Endothelial cell of umbilical vein (primary cell): ENCODE data around the gene IGSF9B. TPM values are rescaled to one million over a fixed set of nuclear protein-coding genes. Genes with fewer than 3 reads are reported as not detected.

Experiments
- BruUV-seq: library from RNA; stranded (reverse); fragments of 400-500 nt; replicated peaks from 2 replicates; lab custom pipeline; 2021; lab: Mats Ljungman, UMichigan
- CTCF ChIA-PET: fragments of 300-600, 350-600 bp; sonication (Branson Sonifier 250); formaldehyde crosslinking; loops from one replicate; lab custom pipeline; 2021; ENCODE audit warnings: antibody characterized with exemption, inconsistent platforms; lab: Charles Lee
- POLR2A ChIA-PET: fragments of 300-600, 350-600 bp; sonication (Branson Sonifier 250); formaldehyde crosslinking; loops from one replicate; lab custom pipeline; 2021; ENCODE audit warnings: antibody characterized with exemption, inconsistent platforms; lab: Charles Lee
- DNase-seq: peaks from one replicate; pipeline ENCODE4 v3.0.0-alpha.2; 2011; ENCODE audit warnings: low read depth, low spot score
- FAIRE-seq: peaks from 2 replicates; lab custom pipeline; 2011; peaks lifted over from hg19 to GRCh38; lab: Jason Lieb, UNC
- H2AFZ ChIP-seq: 2 replicates; pipeline ENCODE4 v1.6.0; 2012; ENCODE audit warnings: low read depth, low read length, control low read depth, inconsistent platforms
- H3K27ac ChIP-seq: 2 replicates; pipeline ENCODE4 v1.5.1; 2011; ENCODE audit warnings: low read depth, mild to moderate bottlenecking, control low read depth, low read length, moderate library complexity; ENCODE audit not compliant: insufficient read depth
- H3K27me3 ChIP-seq, 2 experiments: 2 replicates each; pipeline versions ENCODE4 v1.6.0 to v1.6.1; 2011; ENCODE audit warnings: low read length in 2 of 2, mixed read lengths in 1 of 2; ENCODE audit not compliant: control insufficient read depth in 2 of 2, insufficient read depth in 2 of 2
- H3K36me3 ChIP-seq, 2 experiments: 2 replicates in 1 of 2; 3 replicates in 1 of 2; pipeline ENCODE4 v1.5.1; 2011; ENCODE audit warnings: low read length in 2 of 2, mild to moderate bottlenecking in 1 of 2, moderate library complexity in 1 of 2; ENCODE audit not compliant: control insufficient read depth in 2 of 2, insufficient read depth in 2 of 2; ENCODE audit errors: extremely low read depth in 1 of 2
- H3K4me1 ChIP-seq: 3 replicates; pipeline ENCODE4 v1.5.1; 2011; ENCODE audit warnings: mild to moderate bottlenecking, low read length; ENCODE audit not compliant: control insufficient read depth, insufficient read depth; ENCODE audit errors: extremely low read depth
- H3K4me2 ChIP-seq: 2 replicates; pipeline ENCODE4 v1.6.1; 2011; ENCODE audit warnings: low read length, control low read depth, mixed read lengths; ENCODE audit not compliant: insufficient read depth
- H3K4me3 ChIP-seq, 3 experiments: fragments of 200-600 bp in 1 of 3; sonication (generic), shearing (Covaris generic) in 1 of 3; replicated peaks in 1 of 3; 2 replicates each; pipeline ENCODE4 v1.5.1; 2011 to 2016; ENCODE audit warnings: control low read depth in 3 of 3, low read length in 3 of 3, mild to moderate bottlenecking in 2 of 3, inconsistent platforms in 1 of 3, low read depth in 1 of 3, moderate library complexity in 1 of 3; ENCODE audit not compliant: insufficient read depth in 1 of 3
- H3K79me2 ChIP-seq: 2 replicates; pipeline ENCODE4 v1.6.0; 2012; ENCODE audit warnings: low read length, inconsistent platforms; ENCODE audit not compliant: control insufficient read depth, insufficient read depth
- H3K9ac ChIP-seq: replicated peaks from 2 replicates; pipeline ENCODE3; 2011; ENCODE audit warnings: low read length, control low read depth; ENCODE audit not compliant: insufficient read depth; ENCODE audit errors: extremely low read depth
- H3K9me1 ChIP-seq: replicated peaks from 3 replicates; pipeline ENCODE4 v1.6.0; 2011; ENCODE audit warnings: mild to moderate bottlenecking, low read length; ENCODE audit not compliant: control insufficient read depth, insufficient read depth; ENCODE audit errors: extremely low read depth
- H3K9me3 ChIP-seq: replicated peaks from 2 replicates; pipeline ENCODE4 v1.5.1; 2012; ENCODE audit warnings: low read length, inconsistent platforms; ENCODE audit not compliant: control insufficient read depth, insufficient read depth
- H4K20me1 ChIP-seq: replicated peaks from 2 replicates; pipeline ENCODE3; 2011; ENCODE audit warnings: mild to moderate bottlenecking, low read length; ENCODE audit not compliant: control insufficient read depth, insufficient read depth; ENCODE audit errors: extremely low read depth
- CTCF ChIP-seq, 2 donors: IDR thresholded peaks; 1 replicate in 1 of 2; 2 replicates in 1 of 2; pipeline ENCODE4 v1.5.1; 2011; ENCODE audit warnings: low read length in 2 of 2, mild to moderate bottlenecking in 2 of 2, moderate library complexity in 2 of 2, control low read depth in 1 of 2, inconsistent platforms in 1 of 2, low read depth in 1 of 2; ENCODE audit not compliant: insufficient read depth in 1 of 2; ENCODE audit errors: extremely low read depth in 1 of 2
- EZH2 ChIP-seq: IDR thresholded peaks from 2 replicates; pipeline ENCODE4 v1.6.1; 2012; ENCODE audit warnings: borderline replicate concordance, low read depth, mild to moderate bottlenecking, moderate library complexity, low read length, inconsistent platforms; ENCODE audit not compliant: severe bottlenecking
- FOS ChIP-seq: IDR thresholded peaks from 2 replicates; pipeline ENCODE4 v1.6.1; 2011; ENCODE audit warnings: mild to moderate bottlenecking, low read length, moderate library complexity, borderline replicate concordance; ENCODE audit not compliant: insufficient read depth
- GATA2 ChIP-seq: IDR thresholded peaks from 2 replicates; pipeline ENCODE4 v1.7.0; 2011; ENCODE audit warnings: low read depth, mild to moderate bottlenecking, moderate library complexity, mixed read lengths, low read length; ENCODE audit not compliant: insufficient read length, insufficient read depth
- JUN ChIP-seq: IDR thresholded peaks from 2 replicates; pipeline ENCODE4 v1.6.1; 2011; ENCODE audit warnings: borderline replicate concordance, low read depth; ENCODE audit not compliant: insufficient read length, insufficient read depth
- MAX ChIP-seq: IDR thresholded peaks from 2 replicates; pipeline ENCODE4 v1.6.1; 2011; ENCODE audit not compliant: insufficient read depth, insufficient read length
- MYC ChIP-seq: IDR thresholded peaks from one replicate; pipeline ENCODE4 v1.6.1; 2011; ENCODE audit warnings: mild to moderate bottlenecking, low read depth, low read length
- POLR2A ChIP-seq: IDR thresholded peaks from 2 replicates; pipeline ENCODE4 v1.6.1; 2012; ENCODE audit warnings: low read depth, mild to moderate bottlenecking, control low read depth, low read length
- POLR2AphosphoS5 ChIP-seq: IDR thresholded peaks from 2 replicates; pipeline ENCODE4 v1.6.1; 2012; ENCODE audit warnings: low read depth, mild to moderate bottlenecking, control low read depth, low read length, moderate library complexity; ENCODE audit not compliant: insufficient read depth
- dilution Hi-C: fragments of 300-500 bp; cut with MboI; formaldehyde crosslinking; loops from one replicate; pipeline ENCODE4 v1.15.0; 2019; ENCODE audit warnings: low sequenced_read_pairs; ENCODE audit not compliant: extremely low pct_ligation_motif_present
- intact Hi-C: fragments of 100-400 bp; cut with micrococcal nuclease; formaldehyde crosslinking; loops from one replicate; pipeline ENCODE4 v1.10.0; 2022
- polyA plus RNA-seq, 4 experiments: library from polyadenylated mRNA; depleted of rRNA in 3 of 4; stranded (reverse) in 3 of 4; unstranded in 1 of 4; fragments of >200 nt; gene quantifications; 2 replicates each; pipeline versions ENCODE4 v1.2.1 to v1.2.3, GENCODE V29; 2011 to 2012; ENCODE audit warnings: missing spikeins in 1 of 4
- total RNA-seq: library from RNA; stranded (reverse); gene quantifications from 2 replicates; pipeline ENCODE4 v1.2.3, GENCODE V29; 2021

The IGSF9B gene
- total and polyA plus RNA-seq, 2 donors (not counting 3 experiments of a cell fraction or from before 2014, with no cell fraction given): 0.15 to 0.18 TPM

GRCh38 chr11:133864756-133865155 is 92.0 kb downstream of the IGSF9B start:
- no peaks in the 10 kb centered on the region for H3K4me1 ChIP-seq
- BruUV-seq: no TSS peak
- no peaks in the 10 kb centered on the region for H4K20me1 ChIP-seq
- ChIA-PET POLR2A (no interaction called here), CTCF (no interaction called here)
- no peak overlapping the region for H3K4me2 ChIP-seq
- H3K27ac ChIP-seq: no peak overlapping the region
- H3K36me3 ChIP-seq: no peaks in the 10 kb centered on the region
- no peaks in the 10 kb centered on the region for H3K9me3 ChIP-seq
- H3K27me3 ChIP-seq: no peaks in the 10 kb centered on the region
- H3K9ac ChIP-seq: no peak overlapping the region
- H3K9me1 ChIP-seq: no peaks in the 10 kb centered on the region
- no peak for FAIRE-seq
- intact Hi-C loops (no loop called here), dilution Hi-C loops (no loop called here)
- no peak overlapping the region for H2AFZ ChIP-seq
- no peak overlapping the region for H3K4me3 ChIP-seq
- DNase-seq: no peak
- TF ChIP-seq POLR2A (no peak), FOS (no peak), MAX (no peak), GATA2 (no peak), EZH2 (no peak), JUN (no peak), POLR2AphosphoS5 (no peak), CTCF (IDR thresholded peaks at IDR 0.05; ENCODE audit: extremely low read depth in 1 of 2, insufficient read depth in 1 of 2, low read depth in 1 of 2, low read length in 2 of 2) (no peak), MYC (no peak)
- no peaks in the 10 kb centered on the region for H3K79me2 ChIP-seq
